ENCODE measurements around the gene MSL3.
A peak's percentile ranks its signal among the peaks of the same experiment; 100 is the strongest.

DNA sequence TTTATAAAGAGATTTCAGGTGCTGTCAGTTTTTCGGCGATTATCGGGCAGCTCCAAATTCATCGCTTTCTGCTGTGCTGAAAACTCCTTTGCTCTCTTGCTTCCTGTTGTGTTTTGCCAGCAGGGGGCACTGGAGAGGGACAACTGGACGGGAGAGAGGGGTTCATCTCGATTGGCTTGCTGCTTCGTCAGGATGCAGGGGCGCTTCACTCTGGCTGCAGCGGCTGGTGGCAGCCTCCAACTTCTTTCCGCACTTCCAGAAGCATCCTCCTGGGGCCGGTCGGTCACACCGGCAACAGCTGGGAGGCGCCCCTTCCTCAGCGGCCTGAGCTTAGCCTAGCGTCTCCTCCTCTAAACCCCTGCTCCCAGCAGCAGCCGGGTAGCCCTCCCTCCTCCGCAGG, 29.5 kb downstream of the MSL3 start:
- TF ChIP-seq BCL11A (tag by site-specific recombination; IDR thresholded peaks at IDR 0.05; ENCODE audit: low read depth), result no peak
- TF ChIP-seq, protein P1, sequence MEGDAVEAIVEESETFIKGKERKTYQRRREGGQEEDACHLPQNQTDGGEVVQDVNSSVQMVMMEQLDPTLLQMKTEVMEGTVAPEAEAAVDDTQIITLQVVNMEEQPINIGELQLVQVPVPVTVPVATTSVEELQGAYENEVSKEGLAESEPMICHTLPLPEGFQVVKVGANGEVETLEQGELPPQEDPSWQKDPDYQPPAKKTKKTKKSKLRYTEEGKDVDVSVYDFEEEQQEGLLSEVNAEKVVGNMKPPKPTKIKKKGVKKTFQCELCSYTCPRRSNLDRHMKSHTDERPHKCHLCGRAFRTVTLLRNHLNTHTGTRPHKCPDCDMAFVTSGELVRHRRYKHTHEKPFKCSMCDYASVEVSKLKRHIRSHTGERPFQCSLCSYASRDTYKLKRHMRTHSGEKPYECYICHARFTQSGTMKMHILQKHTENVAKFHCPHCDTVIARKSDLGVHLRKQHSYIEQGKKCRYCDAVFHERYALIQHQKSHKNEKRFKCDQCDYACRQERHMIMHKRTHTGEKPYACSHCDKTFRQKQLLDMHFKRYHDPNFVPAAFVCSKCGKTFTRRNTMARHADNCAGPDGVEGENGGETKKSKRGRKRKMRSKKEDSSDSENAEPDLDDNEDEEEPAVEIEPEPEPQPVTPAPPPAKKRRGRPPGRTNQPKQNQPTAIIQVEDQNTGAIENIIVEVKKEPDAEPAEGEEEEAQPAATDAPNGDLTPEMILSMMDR (tag by site-specific recombination; IDR thresholded peaks at IDR 0.05), result 0 out of 2 replicates have a peak, but pooled peaks have one; percentile 41
- TF ChIP-seq ZNF423 (tag by site-specific recombination; IDR thresholded peaks at IDR 0.05), result no peak
- TF ChIP-seq MYNN (tag by site-specific recombination; IDR thresholded peaks at IDR 0.05; ENCODE audit: borderline replicate concordance), result no peak
- no peak for TF ChIP-seq ZEB2 (tag by site-specific recombination; IDR thresholded peaks at IDR 0.05)
- TF ChIP-seq ZNF335 (tag by site-specific recombination; conservative IDR thresholded peaks at IDR 0.05), result no peak
